NCI-H2081 (cell line): Measurements from ENCODE around the gene ARHGEF19.
"Not testable (repeated sequence)": the region's sequence is repeated elsewhere in the genome, so short reads cannot be mapped to it uniquely, and the experiment has no call there.

ENCODE experiments used
- DNase-seq, 2 experiments: peaks; one replicate each; lab custom pipeline; 2025; lab: John Stamatoyannopoulos, UW

ARHGEF19 gene

DNA sequence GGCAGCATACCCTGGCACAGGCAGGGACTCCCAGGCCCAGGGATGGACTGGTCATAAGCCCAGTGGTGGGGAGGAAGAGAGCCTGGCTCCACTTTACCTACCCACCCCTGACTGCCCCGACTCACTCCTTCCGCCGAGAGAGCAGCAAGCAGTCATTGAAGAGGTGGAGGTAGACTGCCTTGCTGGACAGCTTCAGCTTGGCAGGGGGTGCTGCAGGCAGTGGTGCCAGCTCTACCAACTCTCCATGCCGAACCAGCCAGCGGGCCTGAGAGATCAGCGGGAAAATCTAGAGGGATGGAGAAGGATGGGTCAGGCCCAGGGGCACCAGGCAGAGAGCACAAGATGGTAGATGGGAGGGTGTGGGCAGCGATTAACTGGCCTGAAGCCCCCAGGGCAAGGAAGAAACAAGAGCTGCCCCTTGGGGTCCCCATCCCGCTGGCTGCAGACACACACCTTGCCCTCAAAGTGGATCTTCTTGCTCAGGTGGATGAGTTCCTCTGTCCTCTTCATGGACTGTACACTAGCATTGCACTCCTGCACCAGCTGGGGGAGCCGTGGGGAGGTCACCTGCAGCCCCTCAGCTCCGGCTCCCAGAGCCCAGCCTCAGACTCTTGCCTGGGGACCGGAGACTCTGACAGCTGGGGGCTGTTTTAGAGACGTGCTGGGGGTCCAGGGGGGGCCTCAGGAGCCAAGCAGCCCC, 7.7 kb downstream of the ARHGEF19 start:
- peak; percentile 16 to 17 for DNase-seq

DNA sequence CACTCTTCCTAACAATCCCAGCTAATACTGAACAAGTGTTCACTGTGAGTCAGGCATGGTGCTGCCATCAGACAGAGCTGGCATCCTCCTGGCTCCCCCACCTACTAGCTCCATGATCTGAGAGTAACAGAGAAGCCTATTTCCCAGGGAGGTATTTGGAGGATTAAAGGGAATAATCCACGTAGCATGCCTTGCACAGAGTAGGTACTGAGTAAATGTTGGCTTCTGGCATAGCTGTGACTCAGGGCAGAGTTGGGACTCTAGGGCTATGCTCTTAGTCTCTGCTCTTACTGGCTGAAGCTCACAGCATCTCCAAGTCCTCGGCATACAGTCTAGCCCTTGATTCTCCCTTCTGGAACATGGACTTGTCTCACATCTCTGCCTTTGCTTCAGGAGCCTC, 8.2 kb downstream of the ARHGEF19 start:
- no peak for DNase-seq

DNA sequence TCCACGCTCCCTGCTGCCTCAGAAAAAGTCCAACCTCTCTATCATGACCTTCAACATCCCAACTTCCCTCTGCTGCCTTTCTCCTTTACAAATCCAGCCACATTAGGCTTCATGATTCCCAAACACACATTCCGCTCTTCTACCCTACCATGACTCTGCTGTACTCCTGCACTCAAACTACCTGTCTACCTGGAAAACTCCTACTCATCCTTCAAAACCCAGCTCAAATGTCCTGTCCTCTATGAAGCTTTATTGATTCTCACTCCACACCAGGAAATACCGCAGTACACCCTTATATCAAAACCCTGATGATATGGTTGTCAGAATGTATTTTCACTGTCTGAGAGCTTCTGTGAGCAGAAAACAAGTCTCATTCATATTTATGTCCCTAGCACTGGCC, 8.9 kb downstream of the ARHGEF19 start:
- DNase-seq, result no peak

DNA sequence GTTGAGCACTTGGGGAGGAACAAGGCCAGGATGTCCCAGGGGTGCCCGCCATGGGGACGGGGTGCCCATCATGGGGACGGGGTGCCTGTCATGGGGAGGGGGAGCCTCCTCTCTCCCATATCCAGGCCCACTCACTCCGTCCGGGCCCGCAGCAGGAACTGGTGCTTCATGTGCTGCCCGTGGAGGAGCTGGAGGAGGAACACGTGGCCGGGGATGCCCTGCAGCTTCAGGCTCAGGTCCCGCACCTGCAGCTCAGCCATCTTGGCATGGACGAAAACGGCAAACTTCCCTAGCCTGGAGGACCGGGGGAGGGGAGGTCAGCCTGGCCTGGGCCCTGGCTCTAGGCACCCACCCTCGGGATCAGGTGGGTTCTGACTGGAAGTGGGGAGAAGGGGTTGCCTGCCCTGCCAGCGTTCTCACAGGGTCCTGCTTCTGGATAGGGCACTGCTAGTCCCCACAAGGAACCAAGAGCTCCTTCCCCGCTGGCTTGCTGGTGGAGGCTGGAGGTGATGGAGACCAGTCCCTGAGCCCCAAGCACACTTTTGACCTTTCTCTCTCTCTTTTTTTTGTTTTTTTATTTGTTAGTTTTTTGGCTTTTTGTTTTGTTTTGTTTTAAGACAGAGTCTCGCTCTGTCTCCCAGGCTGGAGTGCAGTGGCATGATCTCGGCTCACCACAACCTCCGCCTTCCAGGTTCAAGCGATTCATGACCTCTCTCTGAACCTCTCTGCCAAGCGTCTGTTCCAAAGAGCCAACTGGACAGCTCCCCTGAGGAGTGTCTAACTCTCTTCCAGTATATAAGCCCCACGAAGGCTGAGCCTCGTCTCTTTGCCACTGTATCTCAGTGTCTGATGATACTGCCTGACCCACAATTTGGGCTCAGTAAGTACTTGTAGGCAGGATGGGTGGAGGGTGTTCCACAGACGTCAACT, 9.9 kb downstream of the ARHGEF19 start:
- DNase-seq, result no peak

DNA sequence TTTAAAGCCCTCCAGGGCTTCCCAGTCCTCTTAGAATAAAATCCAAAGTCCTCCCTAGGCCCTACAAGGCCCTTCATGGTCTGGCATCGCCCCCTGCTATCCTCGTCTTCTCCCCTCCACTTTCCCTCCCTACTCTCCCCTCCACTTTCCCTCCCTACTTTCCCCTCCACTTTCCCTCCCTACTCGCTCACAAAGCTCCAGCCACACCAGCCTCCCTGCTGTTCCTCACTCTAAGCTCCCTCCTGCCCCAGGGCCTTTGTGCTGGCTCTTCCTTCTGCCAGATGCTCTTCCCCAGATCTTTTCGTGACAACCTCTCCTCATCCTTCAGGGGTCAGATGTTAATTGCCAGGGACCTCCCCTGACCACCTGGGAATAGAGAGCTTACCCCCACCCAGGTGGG, 12.8 kb downstream of the ARHGEF19 start:
- DNase-seq, result no peak

DNA sequence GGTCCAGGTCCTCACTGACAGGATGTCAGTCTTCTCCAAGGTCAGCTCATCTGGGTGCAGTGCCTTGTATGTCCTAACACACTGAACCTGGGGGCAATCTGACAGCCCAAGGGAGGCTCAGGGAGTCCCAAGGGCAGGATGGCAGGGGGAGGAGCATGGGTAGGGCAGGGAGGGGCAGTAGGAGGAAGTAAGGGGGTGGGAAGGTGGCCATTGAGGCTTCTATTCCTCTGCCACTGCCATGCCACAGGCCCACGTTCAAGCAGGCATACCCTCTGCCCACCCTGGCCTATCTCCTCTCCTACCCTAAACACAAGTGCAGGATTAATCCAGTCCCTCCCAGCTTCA, 13.3 kb downstream of the ARHGEF19 start:
- DNase-seq, result no peak

DNA sequence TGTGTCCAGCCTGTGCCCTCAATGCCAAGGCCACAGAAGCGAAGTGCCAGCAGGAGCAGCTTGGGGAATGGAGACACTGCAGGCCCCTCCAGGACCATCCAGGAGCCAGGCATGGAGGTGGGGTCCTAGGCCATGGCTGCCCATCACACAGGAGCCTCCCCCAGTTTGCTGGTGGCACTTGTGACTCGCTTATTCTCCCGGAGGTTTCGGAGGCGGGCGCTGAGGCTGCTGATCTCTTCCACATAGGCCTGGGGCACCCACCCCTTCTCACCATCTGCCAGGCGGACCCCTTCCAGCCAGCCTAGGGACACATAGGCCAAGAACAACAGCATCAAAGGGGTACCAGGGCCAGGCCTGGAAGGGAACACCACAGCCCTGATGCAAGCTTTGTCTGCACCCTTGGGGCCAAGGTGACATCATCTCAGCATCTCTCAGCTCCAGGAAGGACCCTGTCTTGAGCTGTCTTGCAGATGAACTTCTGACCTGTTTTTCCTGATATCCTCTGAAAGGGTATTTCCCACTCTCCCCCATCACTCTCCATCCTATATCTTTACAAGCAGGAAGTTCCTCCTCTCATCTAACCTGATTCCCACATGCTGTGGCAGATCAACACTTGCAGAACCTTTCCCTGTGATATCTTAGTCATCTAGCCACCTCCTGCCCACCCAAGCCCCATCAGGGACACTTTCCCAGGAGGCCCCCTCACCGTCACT, 13.9 kb downstream of the ARHGEF19 start:
- DNase-seq, result no peak

DNA sequence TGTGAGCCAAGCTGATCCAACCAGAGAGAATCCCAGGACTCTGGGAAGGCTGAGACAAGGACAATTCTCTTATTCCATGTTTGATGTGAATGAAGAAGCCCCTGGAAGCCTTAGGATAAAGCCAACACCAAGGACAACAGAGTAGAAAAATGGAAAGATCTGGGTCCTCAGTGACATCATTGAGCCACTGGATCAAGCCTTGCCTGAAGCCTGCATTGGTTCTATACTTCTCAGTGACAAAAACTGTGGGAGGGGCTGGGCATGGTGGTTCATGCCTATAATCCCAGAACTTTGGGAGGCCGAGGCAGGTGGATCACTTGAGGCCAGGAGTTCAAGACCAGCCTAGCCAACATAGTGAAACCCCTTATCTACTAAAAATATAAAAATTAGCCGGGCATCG, 15.6 kb downstream of the ARHGEF19 start:
- DNase-seq, result no peak

DNA sequence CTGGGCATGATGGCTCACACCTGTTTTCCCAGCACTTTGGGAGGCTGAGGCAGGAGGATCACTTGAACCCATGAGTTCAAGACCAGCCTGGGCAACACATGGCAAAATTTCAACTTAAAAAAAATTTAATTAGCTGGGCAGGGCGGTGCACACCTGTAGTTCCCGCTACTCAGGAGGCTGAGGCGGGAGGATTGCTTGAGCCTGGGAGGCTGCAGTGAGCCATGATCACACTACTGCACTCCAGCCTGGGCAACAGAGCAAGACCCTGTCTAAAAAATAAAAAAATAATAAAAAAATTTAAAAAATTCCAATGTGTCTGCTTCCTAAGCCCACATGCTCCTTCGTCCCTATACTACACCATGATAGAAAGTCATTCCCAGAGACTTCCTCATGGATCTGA, 16.3 kb downstream of the ARHGEF19 start:
- not testable (repeated sequence) for DNase-seq

DNA sequence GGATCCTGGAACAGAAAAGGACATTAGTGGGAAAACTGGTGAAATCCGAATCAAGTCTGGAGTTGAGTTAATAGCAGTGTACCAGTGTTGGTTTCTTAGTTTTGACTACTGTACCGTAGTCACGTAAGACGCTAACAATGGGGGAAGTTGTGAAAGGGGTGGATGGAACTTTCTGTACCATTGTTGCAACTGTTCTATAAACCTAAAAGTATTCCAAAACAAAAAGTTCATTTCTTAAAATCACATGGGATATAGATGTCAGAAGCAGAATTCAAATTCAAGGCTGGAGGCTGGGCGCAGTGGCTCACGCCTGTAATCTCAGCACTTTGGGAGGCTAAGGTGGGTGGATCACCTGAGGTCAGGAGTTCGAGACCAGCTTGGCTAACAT, 16.9 kb downstream of the ARHGEF19 start:
- DNase-seq, result no peak

DNA sequence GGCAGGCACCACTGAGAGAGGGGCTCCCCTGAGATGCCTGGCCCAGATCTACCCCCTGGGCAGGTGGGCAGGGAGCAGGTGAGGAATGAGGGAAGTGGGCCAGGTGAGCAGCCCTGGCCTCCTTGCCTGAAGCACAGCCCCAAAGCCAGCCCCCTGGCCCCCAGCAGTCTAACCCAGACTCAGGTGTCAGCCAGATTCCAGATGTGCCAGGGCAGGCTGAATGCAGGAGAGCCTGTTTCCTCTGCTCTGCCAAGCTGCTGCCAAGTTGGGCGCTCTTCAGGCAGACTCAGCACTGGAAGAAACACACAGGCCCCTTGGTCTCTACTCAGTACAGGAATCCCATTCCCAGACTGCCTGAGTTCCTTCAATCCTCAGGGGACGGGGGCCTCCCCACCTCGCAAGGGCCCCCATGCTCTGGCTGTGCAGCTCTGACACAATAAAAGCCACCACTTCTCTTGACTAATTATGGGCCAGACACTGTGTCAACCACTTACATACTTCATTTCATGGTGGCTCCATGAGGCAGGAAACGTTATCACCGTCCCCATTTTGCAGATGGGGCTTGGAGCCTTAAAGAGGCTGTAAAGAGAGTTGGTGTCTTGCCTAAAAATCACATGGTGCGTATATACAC, 20.4 kb downstream of the ARHGEF19 start:
- DNase-seq, result peak in 1 of 2 experiments; percentile 19

DNA sequence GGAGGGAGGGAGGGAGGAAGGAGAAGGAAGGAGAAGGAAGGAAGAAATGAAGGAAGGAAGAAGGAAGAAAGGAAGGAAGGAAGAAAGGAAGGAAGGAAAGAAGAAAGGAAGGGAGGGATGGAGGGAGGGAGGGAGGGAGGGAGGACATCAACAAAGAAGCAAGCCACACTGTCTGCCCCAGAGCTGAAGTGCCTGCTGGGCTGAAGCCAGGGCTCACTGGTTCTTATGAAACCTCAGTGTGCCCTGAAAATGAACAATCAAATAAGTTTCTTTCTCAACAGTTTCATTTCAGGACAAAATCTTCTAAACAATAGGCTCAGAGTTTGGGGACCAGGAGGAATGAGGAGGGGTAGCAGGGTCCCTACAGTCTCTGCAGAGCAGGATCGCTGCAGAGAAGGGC, 21.1 kb downstream of the ARHGEF19 start:
- DNase-seq, result no peak

DNA sequence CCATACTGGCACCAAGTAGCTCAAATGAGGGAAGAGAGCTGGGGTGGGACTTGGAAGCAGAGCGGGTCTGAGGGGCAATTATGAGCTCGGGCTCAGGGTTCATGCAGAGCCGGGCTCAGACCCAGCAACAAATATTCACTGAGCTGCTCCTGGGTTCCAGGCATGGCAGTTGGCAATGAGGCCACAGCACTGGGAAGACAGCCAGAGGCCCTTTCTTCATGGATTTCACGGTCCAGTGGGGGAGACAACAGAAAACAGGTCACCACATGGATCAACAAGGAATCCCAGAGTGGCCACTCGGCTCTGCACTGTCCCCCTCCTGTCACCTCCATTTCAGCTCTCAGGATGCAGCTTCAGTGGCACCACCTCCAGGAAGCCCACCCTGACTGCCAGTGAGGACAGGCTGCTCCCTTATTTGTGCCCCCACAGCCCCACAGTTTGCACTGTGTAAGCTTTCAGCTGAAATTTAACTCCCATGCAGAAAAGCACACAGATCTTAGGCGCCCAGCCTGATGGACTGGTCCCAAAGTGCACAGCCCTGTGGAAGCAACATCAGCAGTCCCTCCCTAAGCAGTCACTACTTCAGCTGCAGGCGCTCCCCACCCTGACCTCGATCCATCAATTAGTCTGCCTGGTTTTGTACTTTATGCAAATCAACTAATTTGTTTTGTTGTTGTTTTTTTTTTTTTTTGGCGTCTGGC, 22.4 kb downstream of the ARHGEF19 start:
- peak; percentile 44 to 57 for DNase-seq

DNA sequence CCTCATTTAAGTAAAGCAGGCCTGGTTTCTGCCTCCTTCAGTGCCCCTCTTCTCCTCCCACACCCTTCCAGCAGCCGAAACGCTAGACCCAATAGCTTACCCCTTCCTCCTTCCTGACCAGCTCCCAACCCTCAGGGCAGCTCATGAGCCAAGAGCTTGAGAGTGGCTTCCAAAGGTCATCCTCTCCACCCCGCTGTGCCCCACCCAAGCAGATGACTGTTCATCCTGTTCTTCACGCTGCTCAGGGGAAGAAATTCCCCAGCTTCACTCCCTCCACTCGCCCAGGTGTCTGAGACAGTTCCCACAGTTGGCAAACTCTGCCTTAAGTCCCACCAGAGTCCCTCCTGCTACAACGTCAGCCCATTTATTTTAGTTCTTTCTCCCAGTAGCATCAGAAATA, 23.4 kb downstream of the ARHGEF19 start:
- no peak for DNase-seq

DNA sequence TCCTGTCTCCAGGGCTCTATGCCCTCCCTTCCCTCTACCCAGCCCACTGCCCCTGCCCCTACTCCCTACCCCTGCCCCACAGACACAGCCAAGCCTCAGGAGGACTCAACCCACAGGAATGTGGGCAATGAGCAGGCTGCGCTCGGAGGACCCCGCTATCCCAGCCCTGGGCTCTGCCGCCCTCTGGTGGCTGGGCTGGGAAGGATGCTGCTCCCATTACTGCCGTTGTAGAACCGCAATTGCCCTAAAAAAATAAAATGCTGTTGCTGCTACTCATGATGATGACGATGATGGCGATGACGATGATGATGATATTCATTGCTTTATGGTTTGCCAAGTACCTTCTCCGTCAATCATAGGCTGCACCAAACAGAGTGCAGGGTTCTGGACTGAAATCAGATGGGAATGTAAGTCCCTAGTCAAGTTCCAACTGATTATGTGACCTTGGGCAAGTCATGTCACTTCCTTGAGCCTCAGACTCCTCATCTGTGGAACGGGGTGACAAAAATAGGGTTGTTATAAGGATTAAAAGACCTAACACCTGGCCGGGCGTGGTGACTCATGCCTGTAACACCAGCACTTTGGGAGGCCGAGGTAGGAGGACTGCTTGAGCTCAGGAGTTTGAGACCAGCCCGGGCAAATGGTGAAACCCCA, 24.6 kb downstream of the ARHGEF19 start:
- DNase-seq, result peak; percentile 49 to 58

DNA sequence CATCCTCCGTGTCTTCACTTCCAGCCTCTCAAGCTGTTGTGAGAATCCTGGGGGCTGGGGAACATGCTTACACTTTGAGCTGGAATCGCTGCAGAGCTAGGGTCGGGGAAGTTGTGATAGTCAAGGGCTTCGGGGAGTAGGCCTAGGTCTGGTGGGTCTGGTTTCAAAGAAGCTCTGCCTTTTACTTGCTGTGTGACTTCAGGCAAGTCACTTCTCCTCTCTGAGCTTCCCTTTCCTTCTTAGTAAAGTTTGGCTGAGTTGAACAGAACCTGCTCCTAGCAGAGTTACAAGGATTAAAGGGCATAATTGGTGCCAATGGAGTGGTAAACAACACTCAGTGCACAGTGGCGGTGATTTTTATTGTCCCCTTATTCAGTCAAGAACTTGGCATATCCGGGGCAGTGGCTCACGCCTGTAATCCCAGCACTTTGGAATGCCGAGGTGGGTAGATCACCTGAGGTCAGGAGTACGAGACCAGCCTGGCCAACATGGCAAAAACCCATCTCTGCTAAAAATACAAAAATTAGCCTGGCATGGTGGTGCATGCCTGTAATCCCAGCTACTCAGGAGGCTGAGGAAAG, 25.7 kb downstream of the ARHGEF19 start:
- DNase-seq, result no peak

DNA sequence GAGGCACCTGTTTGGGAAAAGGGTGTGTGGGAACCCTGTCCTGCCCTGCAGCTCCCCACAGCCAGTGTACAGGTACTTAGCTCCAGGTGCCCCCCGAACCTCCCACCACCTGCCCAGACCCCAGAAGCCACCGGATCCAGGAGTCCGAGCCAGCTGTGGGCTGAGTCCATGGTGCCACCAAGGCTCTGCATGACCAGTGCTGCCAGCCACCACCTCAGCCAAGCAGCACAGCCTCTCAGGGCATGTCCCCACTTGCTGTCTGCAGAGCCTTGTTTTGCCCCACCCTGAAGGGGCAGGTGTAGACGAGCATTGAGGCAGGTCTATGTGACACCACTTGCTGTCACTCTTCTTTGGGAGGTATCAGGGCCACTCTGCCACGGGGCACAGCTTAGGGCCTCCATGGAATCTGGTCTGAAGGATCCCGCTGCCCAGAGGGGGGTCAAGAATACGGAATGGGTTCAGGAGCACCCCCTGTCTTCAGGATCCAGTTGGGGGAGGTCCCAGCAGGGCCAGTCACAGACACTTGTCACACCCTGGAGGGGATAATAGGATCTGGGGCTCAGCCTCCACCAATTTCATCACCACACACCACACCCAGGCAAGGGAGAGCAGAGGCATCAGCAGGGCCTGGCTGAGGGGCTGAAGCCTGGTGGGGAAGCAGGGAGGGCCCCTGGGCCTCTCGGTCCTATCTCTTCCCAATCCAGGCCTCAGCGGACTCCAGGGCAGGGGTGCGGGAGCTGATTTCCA, 27.7 kb downstream of the ARHGEF19 start:
- DNase-seq, result no peak

DNA sequence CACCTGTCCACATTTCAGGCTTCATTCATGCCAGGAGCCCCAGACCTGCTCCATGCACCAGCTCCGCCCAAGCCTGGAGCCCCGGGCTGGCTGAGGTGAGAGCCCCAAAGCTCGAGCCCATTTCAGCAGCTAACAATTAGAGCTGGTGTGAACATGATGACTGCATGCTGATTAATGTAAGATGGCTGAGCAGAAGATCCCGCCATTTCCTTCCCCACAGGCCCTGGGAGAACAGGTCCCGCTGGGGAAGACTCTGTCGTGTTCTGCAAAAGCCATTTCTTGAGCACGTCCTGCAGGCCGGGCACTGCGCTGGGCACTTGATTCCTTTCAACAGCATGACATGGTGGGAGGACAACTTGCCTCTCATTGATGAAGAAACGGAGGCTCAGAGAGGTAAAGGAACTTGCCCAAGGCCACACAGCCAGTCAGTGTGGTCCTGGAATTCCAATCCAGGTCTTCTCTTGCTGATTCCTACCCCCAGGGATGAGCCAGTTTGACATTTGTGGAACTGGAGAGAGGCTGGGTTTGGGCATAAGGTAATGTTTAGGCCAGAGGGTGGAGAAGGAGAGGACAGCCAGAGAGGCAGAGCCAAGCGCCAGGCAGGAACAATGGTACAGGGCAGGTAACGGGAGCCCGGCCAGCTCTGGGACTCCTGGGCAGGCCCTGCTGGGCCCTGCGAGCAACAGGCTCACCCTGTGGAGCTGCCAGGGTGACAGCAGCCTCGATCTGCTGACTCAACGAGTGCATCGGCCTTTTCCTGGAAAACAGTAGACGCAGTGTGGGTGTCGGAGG, 28.5 kb downstream of the ARHGEF19 start:
- DNase-seq, result no peak

DNA sequence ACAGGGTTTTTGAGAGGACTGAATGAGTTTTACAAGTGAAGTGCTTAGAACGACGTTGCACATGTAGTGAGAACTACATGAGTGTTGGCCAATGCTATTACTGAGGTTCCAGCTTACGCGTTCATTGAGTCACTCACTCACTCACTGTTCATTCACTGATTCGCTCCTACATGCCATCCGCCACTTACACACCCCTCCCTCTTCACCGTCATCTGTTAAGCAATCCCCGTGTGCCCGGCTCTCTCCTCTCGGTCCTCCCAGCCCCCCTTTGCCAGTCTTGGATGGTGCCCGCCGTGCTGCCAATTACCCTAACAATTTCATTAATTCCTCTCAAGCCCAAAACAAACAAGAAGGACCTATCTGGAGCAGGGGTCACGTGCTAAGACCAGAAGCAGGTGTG, 29.3 kb downstream of the ARHGEF19 start:
- no peak for DNase-seq
